ENCODE measurements around the gene MTERF1. TPM values are rescaled to one million over a fixed set of nuclear protein-coding genes. Genes with fewer than 3 reads are reported as not detected.

Gene MTERF1
- total and polyA plus RNA-seq, 2 of the 13 experiments (the other 11 are each of a cell fraction or from before 2014, with no cell fraction given): 5.5 to 19.3 TPM

DNA sequence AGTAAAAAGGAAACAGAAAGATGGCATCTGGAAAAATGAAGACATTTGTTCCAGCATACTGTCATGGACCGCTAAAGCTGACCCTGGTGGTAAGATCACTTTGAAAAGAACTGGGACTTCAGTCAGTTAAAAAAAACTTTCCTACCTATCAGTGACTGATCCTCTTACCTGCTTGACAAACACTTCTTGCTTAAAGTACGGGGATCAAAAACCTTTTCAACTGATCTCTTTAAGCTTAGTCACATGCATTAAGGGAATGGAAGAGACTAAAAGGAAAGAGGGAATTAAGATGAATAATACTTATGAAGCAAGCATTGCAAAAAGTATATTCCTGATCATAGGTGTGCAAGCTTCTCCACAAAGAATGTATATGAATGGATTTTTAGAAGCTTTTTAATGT is 42.1 kb downstream of the MTERF1 start (continued):
- TF ChIP-seq ZNF597 (CRISPR knock-in tag; IDR thresholded peaks at IDR 0.05) (no peak), STAT5B (CRISPR knock-in tag; IDR thresholded peaks at IDR 0.05) (no peak), PREB (CRISPR knock-in tag; IDR thresholded peaks at IDR 0.05) (no peak)
- TF ChIP-seq, protein P1, sequence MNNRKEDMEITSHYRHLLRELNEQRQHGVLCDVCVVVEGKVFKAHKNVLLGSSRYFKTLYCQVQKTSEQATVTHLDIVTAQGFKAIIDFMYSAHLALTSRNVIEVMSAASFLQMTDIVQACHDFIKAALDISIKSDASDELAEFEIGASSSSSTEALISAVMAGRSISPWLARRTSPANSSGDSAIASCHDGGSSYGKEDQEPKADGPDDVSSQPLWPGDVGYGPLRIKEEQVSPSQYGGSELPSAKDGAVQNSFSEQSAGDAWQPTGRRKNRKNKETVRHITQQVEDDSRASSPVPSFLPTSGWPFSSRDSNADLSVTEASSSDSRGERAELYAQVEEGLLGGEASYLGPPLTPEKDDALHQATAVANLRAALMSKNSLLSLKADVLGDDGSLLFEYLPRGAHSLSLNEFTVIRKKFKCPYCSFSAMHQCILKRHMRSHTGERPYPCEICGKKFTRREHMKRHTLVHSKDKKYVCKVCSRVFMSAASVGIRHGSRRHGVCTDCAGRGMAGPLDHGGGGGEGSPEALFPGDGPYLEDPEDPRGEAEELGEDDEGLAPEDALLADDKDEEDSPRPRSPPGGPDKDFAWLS (CRISPR knock-in tag; IDR thresholded peaks at IDR 0.05; ENCODE audit: borderline replicate concordance): no peak

DNA sequence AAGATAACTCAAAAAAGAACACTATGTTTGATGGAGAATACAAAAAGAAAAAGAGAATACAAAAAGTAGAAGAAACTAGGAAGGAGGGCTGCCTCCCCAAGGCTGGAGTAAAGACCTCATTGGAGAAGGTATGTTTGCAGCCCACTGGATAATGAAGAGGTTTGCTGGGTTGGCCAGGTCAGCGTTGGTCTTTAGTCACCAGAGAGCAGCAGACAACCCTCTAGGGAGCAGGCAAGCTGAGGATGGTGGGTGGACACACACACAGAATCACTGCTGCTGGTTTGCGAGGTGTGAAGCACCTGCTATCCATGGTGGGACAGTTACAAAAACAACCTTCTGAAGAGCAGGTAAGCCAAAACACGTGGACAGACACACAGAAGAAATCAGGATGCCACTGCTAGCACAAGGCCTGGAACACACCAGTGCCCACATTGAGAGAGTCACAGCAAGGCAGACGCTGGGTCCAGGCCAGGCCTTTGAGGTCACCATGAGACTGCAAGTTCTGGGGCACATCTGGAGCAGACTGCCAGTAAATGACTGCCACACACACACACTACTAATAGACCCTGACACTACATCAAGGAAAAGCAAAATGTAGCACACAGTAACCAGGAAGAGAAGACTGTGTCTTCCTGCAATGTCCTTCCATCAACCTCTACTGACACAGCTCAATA is 43.0 kb downstream of the MTERF1 start:
- DNase-seq (ENCODE audit: low spot score): no peak
- CTCF ChIA-PET (ENCODE audit: low intra/inter-chr PET ratio, low total read pairs): no interaction called here
- no peak overlapping the region for H3K27ac ChIP-seq (ENCODE audit: extremely low read length, insufficient read depth, low read length)
- H3K36me3 ChIP-seq (replicated peaks in 1 of 2; ENCODE audit: control insufficient read depth in 1 of 2, insufficient read depth in 2 of 2, low read length in 2 of 2): no peaks in the 10 kb centered on the region
- H2AFZ ChIP-seq (ENCODE audit: low read length): no peak overlapping the region
- POLR2A ChIA-PET: no interaction called here
- no peak overlapping the region for H3K4me2 ChIP-seq (ENCODE audit: low read depth, low read length)
- intact Hi-C loops (cut with micrococcal nuclease; ENCODE audit: unreplicated experiment) (no loop called here), in situ Hi-C loops (cut with HindIII; ENCODE audit: extremely low pct_ligation_motif_present, low pct_unique_long_range_greater_than_20kb) (no loop called here)
- no peaks in the 10 kb centered on the region for H3K9me3 ChIP-seq (ENCODE audit: low read length)
- no peaks in the 10 kb centered on the region for H4K20me1 ChIP-seq (ENCODE audit: insufficient read depth, low read length)
- H3K9ac ChIP-seq (ENCODE audit: insufficient read depth, low read depth, low read length): no peak overlapping the region
- WGBS (ENCODE audit: low lambda C conversion rate): 48% methylated on average over 3 of the region's 4 CpGs
- H3K4me1 ChIP-seq (ENCODE audit: insufficient read depth, low read length): no peaks in the 10 kb centered on the region
- no peak overlapping the region for H3K4me3 ChIP-seq (replicated peaks in 1 of 3; ENCODE audit: insufficient read depth in 1 of 3, low read depth in 2 of 3, low read length in 3 of 3)
- FAIRE-seq: no peak
- H3K79me2 ChIP-seq (ENCODE audit: insufficient read depth, low read length): no peaks in the 10 kb centered on the region
- ATAC-seq: no peak
- H3K27me3 ChIP-seq (ENCODE audit: control insufficient read depth in 1 of 2, insufficient read depth in 2 of 2, low read length in 2 of 2): no peaks in the 10 kb centered on the region
- BruUV-seq (replicated peaks): no TSS peak
- TF ChIP-seq, protein P2, sequence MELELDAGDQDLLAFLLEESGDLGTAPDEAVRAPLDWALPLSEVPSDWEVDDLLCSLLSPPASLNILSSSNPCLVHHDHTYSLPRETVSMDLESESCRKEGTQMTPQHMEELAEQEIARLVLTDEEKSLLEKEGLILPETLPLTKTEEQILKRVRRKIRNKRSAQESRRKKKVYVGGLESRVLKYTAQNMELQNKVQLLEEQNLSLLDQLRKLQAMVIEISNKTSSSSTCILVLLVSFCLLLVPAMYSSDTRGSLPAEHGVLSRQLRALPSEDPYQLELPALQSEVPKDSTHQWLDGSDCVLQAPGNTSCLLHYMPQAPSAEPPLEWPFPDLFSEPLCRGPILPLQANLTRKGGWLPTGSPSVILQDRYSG (CRISPR knock-in tag; IDR thresholded peaks at IDR 0.05): no peak
- no peak for TF ChIP-seq SKI (IDR thresholded peaks at IDR 0.05; ENCODE audit: partially characterized antibody)
- TF ChIP-seq TBL1XR1 (IDR thresholded peaks at IDR 0.05; ENCODE audit: borderline replicate concordance, low read length, partially characterized antibody): no peak
- no peak for TF ChIP-seq SAFB2 (CRISPR knock-in tag; IDR thresholded peaks at IDR 0.05; ENCODE audit: borderline replicate concordance, low read depth)
- no peak for TF ChIP-seq NCOA5 (CRISPR knock-in tag; IDR thresholded peaks at IDR 0.05)
- no peak for TF ChIP-seq NCOA1 (CRISPR knock-in tag; IDR thresholded peaks at IDR 0.05)
- TF ChIP-seq, protein P3, sequence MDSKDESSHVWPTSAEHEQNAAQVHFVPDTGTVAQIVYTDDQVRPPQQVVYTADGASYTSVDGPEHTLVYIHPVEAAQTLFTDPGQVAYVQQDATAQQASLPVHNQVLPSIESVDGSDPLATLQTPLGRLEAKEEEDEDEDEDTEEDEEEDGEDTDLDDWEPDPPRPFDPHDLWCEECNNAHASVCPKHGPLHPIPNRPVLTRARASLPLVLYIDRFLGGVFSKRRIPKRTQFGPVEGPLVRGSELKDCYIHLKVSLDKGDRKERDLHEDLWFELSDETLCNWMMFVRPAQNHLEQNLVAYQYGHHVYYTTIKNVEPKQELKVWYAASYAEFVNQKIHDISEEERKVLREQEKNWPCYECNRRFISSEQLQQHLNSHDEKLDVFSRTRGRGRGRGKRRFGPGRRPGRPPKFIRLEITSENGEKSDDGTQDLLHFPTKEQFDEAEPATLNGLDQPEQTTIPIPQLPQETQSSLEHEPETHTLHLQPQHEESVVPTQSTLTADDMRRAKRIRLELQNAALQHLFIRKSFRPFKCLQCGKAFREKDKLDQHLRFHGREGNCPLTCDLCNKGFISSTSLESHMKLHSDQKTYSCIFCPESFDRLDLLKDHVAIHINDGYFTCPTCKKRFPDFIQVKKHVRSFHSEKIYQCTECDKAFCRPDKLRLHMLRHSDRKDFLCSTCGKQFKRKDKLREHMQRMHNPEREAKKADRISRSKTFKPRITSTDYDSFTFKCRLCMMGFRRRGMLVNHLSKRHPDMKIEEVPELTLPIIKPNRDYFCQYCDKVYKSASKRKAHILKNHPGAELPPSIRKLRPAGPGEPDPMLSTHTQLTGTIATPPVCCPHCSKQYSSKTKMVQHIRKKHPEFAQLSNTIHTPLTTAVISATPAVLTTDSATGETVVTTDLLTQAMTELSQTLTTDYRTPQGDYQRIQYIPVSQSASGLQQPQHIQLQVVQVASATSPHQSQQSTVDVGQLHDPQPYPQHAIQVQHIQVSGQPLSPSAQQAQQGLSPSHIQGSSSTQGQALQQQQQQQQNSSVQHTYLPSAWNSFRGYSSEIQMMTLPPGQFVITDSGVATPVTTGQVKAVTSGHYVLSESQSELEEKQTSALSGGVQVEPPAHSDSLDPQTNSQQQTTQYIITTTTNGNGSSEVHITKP (CRISPR knock-in tag; IDR thresholded peaks at IDR 0.05; ENCODE audit: low read depth): no peak
- TF ChIP-seq ZBTB21 (CRISPR knock-in tag; IDR thresholded peaks at IDR 0.05): no peak
- TF ChIP-seq ELF4 (CRISPR knock-in tag; IDR thresholded peaks at IDR 0.05; ENCODE audit: borderline replicate concordance): no peak
- no peak for TF ChIP-seq HDAC6 (IDR thresholded peaks at IDR 0.05; ENCODE audit: low read depth, low read length)
